HCT116 (cell line): ENCODE data around the gene TNNI2.

Source experiments
- CEBPB ChIP-seq: IDR thresholded peaks from 2 replicates; pipeline ENCODE4 v1.6.1; 2012; ENCODE audit warnings: low read depth
- CTCF ChIP-seq, 3 experiments: fragments of 200-600 bp in 1 of 3; sonication (generic) in 1 of 3; IDR thresholded peaks in 2 of 3; conservative IDR thresholded peaks in 1 of 3; 2 replicates each; pipeline ENCODE4 v1.5.1; 2012 to 2017; ENCODE audit warnings: low read depth in 2 of 3, low read length in 2 of 3, antibody characterized with exemption in 1 of 3, borderline replicate concordance in 1 of 3, control low read depth in 1 of 3, mild to moderate bottlenecking in 1 of 3, mixed read lengths in 1 of 3, mixed run types in 1 of 3, moderate library complexity in 1 of 3; ENCODE audit not compliant: insufficient read depth in 1 of 3
- EZH2 ChIP-seq: fragments of 200-600 bp; sonication (generic); IDR thresholded peaks from 2 replicates; pipeline ENCODE4 v1.6.1; 2017; ENCODE audit warnings: antibody characterized with exemption, mixed run types
- EZH2phosphoT487 ChIP-seq: fragments of 200-600 bp; IDR thresholded peaks from 2 replicates; pipeline ENCODE4 v1.6.1; 2018; ENCODE audit warnings: antibody characterized with exemption, borderline replicate concordance
- POLR2A ChIP-seq: IDR thresholded peaks from 2 replicates; pipeline ENCODE4 v1.7.0; 2011; ENCODE audit warnings: borderline replicate concordance; ENCODE audit not compliant: insufficient read depth, insufficient read length; ENCODE audit errors: extremely low read depth
- POLR2AphosphoS5 ChIP-seq: IDR thresholded peaks from 2 replicates; pipeline ENCODE4 v1.6.1; 2011; ENCODE audit warnings: mild to moderate bottlenecking, low read depth, low read length, moderate library complexity
- TCF7L2 ChIP-seq: IDR thresholded peaks from 2 replicates; pipeline ENCODE4 v1.7.0; 2011; ENCODE audit warnings: borderline replicate concordance, inconsistent platforms; ENCODE audit not compliant: insufficient read depth, insufficient read length; ENCODE audit errors: extremely low read depth
- ZFX ChIP-seq: fragments of 450-650 bp; IDR thresholded peaks from 2 replicates; pipeline ENCODE4 v1.6.1; 2017
- ZNF274 ChIP-seq: fragments of 200-500 bp; sonication (Bioruptor generic); IDR thresholded peaks from 2 replicates; pipeline ENCODE4 v1.6.1; 2014; ENCODE audit warnings: mild to moderate bottlenecking, low read depth, low read length, inconsistent platforms
- TF ChIP-seq, protein P1 (sequence below): IDR thresholded peaks from 2 replicates; pipeline ENCODE4 v1.6.1; 2012; ENCODE audit warnings: low read depth

- no peak for TF ChIP-seq EZH2
- no peak for TF ChIP-seq CTCF (IDR thresholded peaks at IDR 0.05 in 2 of 3, conservative IDR thresholded peaks at IDR 0.05 in 1 of 3; ENCODE audit: borderline replicate concordance in 1 of 3, insufficient read depth in 1 of 3, low read depth in 2 of 3, low read length in 2 of 3)
- TF ChIP-seq, protein P1, sequence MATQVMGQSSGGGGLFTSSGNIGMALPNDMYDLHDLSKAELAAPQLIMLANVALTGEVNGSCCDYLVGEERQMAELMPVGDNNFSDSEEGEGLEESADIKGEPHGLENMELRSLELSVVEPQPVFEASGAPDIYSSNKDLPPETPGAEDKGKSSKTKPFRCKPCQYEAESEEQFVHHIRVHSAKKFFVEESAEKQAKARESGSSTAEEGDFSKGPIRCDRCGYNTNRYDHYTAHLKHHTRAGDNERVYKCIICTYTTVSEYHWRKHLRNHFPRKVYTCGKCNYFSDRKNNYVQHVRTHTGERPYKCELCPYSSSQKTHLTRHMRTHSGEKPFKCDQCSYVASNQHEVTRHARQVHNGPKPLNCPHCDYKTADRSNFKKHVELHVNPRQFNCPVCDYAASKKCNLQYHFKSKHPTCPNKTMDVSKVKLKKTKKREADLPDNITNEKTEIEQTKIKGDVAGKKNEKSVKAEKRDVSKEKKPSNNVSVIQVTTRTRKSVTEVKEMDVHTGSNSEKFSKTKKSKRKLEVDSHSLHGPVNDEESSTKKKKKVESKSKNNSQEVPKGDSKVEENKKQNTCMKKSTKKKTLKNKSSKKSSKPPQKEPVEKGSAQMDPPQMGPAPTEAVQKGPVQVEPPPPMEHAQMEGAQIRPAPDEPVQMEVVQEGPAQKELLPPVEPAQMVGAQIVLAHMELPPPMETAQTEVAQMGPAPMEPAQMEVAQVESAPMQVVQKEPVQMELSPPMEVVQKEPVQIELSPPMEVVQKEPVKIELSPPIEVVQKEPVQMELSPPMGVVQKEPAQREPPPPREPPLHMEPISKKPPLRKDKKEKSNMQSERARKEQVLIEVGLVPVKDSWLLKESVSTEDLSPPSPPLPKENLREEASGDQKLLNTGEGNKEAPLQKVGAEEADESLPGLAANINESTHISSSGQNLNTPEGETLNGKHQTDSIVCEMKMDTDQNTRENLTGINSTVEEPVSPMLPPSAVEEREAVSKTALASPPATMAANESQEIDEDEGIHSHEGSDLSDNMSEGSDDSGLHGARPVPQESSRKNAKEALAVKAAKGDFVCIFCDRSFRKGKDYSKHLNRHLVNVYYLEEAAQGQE, result no peak
- TF ChIP-seq EZH2phosphoT487, result no peak
- no peak for TF ChIP-seq CEBPB
- TF ChIP-seq POLR2A, result no peak
- no peak for TF ChIP-seq POLR2AphosphoS5
- no peak for TF ChIP-seq ZNF274
- TF ChIP-seq TCF7L2, result no peak
- no peak for TF ChIP-seq ZFX
These were observed 2.5 kb upstream of the TNNI2 start for GRCh38 chr11:1836011-1836945.
